ENCODE results near the gene RPS15.

- TF ChIP-seq CTCF (conservative IDR thresholded peaks at IDR 0.05; ENCODE audit: low read length) = no peak
- TF ChIP-seq EZH2phosphoT487 (IDR thresholded peaks at IDR 0.05; ENCODE audit: borderline replicate concordance) = no peak
Observed at GRCh38 chr19:1475751-1476437, 37.7 kb downstream of the RPS15 start.
